Activated CD4-positive, CD25-positive, alpha-beta regulatory T cell treated with anti-CD3 and anti-CD28 coated beads, Interleukin-2, amount 50 U/mL, for 72 hours (primary cell): ENCODE data around the gene SUSD4.

ENCODE experiments used
- DNase-seq: peaks from one replicate; pipeline ENCODE4 v3.0.0; 2021

Gene SUSD4

GRCh38 chr1:223358826-223359225, 5.2 kb downstream of the SUSD4 start:
- no peak for DNase-seq

DNA sequence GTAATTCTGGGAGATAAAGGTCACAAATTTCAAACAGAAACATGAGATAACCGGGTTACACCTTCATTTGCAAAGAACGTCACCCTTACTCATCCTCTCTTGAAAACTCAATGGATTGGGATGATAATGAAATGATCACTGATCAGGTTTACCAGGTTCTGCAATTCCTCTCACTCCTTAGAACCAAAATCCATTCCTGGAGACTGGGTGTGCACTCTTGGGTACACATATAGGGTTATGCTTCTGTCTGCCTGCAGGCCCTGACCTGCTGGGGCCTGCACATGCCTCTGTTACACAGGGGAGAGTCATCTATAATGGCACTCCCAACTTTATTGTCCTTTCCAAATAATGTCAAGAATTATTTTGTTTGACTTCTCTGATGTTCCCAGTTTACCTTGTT, 8.3 kb downstream of the SUSD4 start:
- DNase-seq: no peak

- no peak for DNase-seq
Observed at GRCh38 chr1:223353939-223354338, 10.0 kb downstream of the SUSD4 start.

DNA sequence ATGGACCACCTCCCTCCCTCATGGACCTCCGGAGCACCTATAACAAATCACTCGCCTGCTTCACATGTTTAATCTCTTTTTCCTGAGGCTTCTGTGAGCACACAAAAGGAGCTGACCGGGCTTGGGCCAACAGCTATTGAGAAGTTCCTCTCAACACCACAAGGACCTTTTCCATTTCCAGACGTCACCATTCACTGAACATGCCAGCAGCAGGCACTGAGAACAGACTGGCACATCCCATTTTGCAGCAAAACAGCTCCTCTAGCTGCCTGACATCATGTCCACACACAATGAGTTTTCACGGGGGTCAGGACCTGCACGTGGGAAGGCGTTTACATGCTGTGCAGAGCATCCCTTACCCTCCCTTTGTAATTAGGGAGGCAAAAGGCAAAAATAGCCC, 11.0 kb downstream of the SUSD4 start:
- no peak for DNase-seq

DNA sequence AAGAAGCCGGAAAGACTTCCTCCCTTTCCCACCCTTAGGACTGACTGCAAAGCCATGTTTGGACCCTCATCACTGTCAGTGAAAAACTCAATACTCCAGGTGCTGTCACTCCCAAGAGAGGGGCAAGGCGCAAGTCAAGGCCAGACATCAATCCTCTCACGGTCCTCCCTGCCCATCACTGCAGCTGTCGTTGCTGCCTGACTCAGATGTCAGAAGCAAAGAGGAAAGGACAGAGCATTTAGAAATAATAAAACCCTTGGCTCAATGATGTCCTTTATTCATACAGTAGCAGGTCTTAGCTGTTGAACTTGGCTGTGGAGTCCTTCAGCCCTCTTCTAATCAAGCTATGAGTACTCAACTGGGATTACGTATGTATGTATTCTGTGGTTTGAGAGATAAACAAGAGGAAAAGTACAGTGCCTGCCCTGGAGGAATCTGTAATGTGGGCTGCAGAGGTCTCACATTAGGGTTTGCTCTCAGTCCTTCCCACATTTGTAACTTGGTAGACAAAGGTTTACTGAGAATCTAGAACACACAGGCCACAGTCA, 13.5 kb downstream of the SUSD4 start:
- DNase-seq: no peak

DNA sequence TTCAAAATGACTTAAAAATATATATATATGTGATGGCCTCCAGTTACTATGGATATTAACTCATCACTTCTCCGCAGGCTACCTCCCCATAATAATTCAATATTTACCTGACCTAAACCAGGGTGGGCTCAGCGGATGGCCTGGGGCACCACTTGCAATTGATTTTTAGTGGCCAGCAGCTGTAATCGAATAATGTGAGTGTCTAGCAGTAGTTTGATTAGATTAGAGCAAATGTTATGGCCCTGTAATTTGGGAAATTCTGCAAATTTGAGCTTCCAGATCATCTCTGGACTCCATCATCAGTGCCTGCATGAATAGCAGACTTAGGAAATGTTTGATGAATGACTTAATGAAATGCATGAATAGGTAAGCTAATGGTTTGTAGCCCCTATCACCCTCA, 14.7 kb downstream of the SUSD4 start:
- no peak for DNase-seq

- no peak for DNase-seq
Observed at GRCh38 chr1:223348439-223348838, 15.5 kb downstream of the SUSD4 start.

DNA sequence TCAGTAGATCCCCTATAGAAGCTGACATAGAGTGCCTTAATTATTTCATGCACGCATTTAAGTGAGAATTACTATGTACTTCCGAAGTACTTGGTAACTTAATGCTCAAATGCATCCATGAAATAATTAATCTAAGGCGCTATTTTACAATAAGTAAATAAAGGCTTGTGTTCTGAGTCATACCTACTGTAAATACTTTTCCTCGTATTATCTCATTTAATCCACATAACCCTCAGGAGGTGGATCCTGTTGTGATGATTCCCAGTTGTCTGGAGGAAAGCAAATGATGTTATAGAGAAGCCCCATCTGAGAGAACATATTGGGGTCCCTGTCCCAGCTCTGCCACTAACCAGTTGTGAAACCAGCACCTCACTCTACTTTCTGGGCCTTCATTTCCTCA, 16.4 kb downstream of the SUSD4 start:
- DNase-seq: no peak

DNA sequence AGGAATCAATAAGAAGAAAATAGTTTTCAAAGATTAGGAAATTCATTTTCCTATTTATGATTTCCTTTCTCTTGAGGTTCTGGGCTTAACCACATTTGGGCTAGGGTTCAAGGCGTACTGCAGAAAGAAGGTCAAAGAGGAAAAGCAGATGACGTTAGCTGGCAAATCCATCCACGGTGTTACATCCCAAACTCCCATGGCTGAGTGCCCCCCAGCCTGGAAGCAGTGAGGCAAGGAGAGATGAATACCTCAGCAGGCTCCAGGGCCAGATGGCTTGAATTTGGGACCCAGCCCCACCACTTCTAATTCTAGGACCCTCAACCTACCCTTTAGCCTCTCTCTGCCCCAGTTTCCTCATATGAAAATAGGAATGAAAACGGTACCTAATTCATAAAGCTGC, 17.7 kb downstream of the SUSD4 start:
- DNase-seq: no peak

DNA sequence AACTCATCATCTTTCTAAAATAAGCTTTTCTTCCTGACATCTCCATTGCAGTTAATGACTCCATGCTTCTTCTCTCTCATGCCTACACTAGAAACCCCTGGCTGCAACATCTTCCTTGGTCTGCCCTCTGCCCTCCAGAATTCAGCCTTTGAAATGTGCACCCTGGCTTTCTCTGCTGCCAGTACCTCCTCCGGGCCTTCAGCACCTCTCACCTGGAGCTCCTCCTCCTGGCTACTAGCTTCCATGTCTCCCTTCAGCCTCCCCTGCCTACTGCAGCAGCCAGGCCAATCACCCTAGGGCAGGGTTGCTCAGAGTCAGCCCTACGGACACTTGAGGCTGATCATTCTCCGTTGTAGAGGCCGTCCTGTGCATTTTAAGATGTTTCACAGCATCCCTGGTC, 18.3 kb downstream of the SUSD4 start:
- no peak for DNase-seq

DNA sequence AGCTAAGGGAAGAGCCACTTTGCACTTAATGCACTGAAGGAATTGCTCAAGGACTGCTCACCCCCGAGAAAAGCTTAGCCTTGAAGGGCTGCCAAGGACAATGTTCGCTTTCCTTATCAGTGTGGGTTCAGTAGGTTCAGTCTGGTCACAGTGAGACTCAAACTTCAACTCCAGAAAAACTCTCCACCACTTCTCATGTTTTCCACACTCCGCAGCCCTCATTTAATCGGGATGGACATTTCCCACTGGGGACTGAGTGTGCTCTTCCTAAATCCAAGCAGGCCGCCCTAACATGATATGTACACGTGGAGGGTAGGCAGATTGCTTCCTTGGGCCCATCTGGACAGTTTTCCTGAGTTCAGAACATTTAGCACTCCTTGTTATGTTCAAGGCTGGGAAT, 19.5 kb downstream of the SUSD4 start:
- DNase-seq: no peak

DNA sequence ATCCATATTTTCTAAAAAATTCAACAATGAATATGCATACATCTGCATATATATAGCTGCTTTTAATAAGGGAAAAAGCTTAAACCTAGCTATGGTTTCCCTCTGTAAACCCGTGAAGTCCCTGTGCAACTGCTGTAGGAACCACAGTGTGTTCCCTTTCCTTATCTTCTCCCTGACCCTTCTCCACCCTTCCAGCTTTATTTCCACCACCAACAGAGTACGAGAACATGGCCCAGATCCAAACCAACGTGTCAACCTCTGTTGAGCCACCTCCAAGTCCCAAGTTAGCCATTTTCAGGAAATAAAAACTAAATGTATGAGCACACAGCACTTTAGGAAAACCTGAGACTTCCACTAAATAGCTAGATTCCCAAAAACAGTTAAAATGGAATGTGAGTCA, 20.3 kb downstream of the SUSD4 start:
- DNase-seq: no peak

GRCh38 chr1:223341121-223341520, 22.9 kb downstream of the SUSD4 start:
- DNase-seq: no peak

GRCh38 chr1:223340637-223341036, 23.3 kb downstream of the SUSD4 start:
- DNase-seq: no peak

GRCh38 chr1:223339861-223340260, 24.1 kb downstream of the SUSD4 start:
- no peak for DNase-seq

DNA sequence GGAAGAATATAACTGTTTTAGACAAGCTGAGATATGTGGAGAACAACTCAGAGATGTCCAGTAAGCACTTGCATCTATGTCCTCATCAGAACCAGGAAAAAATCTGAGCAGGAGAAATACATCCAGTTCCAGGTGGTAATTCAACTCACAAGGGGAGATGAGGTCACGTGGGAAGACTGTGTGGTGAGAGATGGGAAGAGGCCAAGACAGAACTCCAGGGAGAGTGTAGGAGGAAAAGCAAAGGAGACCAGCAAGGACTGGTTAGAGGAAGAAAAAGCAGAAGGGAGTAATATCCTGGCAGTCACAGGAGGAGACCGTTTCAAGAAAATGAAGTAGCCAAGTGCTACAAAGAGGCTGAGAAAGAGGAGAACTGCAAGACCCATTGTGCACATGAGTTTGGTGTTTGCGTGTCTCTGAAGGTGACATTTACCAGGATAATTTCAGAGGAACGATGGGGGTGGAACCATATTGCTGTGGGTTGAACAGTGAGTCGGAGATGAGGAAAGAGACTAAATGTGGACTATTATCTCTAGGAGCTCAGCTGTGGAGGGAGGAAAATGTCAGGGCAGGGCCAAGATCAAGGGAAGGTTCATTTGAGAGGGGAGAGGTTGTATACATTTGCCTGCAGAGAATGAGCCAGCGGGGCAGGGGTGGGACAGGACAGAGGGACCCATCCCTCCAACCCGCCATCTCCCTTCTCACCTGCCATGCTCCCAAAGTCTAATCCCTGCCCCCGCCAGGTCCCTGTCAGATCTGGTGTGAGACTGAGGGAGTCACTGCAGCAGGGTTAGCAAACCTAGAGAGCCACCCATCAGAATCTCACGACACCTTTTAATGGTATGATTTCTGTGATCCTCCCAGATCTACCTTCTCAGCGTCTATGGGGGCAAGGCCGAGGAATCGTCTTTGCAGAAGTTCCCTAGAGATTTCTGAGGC, 24.9 kb downstream of the SUSD4 start:
- DNase-seq: no peak

GRCh38 chr1:223337174-223337869, 26.7 kb downstream of the SUSD4 start:
- DNase-seq: no peak

- no peak for DNase-seq
Observed at GRCh38 chr1:223334156-223334555, 29.8 kb downstream of the SUSD4 start.

DNA sequence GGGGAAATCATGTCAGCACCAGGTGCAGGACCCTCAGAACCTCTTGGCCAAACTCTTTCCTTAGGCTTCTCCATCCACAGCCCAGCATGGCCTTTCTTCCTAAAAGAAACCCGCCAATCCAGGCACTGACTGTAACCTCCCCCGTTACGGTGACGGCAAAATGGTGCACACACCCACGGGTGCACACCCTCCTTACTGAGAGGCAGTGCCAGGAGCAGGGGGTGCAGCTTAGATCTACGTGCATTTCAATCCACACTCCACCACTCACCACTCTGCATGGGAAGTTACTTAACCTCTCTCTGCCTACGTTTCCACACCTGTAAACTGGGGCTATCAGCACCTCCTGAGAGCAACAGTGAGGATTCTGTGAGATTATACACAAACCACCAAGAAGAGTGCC, 31.0 kb downstream of the SUSD4 start:
- DNase-seq: no peak

- no peak for DNase-seq
Observed at GRCh38 chr1:223331929-223332328, 32.0 kb downstream of the SUSD4 start.

GRCh38 chr1:223331301-223331700, 32.7 kb downstream of the SUSD4 start:
- DNase-seq: no peak

GRCh38 chr1:223330466-223330865, 33.5 kb downstream of the SUSD4 start:
- DNase-seq: no peak

GRCh38 chr1:223329664-223330415, 34.1 kb downstream of the SUSD4 start:
- no peak for DNase-seq
